Subcutaneous adipose tissue (tissue), 4 donors: ENCODE measurements around the gene NWD2. TPM values are rescaled to one million over a fixed set of nuclear protein-coding genes. Genes with fewer than 3 reads are reported as not detected.

Source experiments
- CTCF ChIP-seq: fragments of 450-650 bp; IDR thresholded peaks from one replicate; pipeline ENCODE4 v1.5.1; 2016; ENCODE audit warnings: low read depth, mild to moderate bottlenecking, control low read depth, antibody characterized with exemption, moderate library complexity
- total RNA-seq, 4 donors: library from RNA; depleted of rRNA; stranded (reverse); fragments of >200 nt; gene quantifications; one replicate each; pipeline ENCODE4 v1.1.0, GENCODE V29; 2016

NWD2 gene
- total RNA-seq, 4 donors from 2014 or later = 0.22 to 20.2 (median 2.0) TPM

- no peak for TF ChIP-seq CTCF
These were observed 591 bp upstream of the NWD2 start for GRCh38 chr4:37243722-37244582.

GRCh38 chr4:37245391-37245954 is 930 bp downstream of the NWD2 start:
- no peak for TF ChIP-seq CTCF

- no peak for TF ChIP-seq CTCF
These were observed 2.3 kb downstream of the NWD2 start for GRCh38 chr4:37246891-37247290.

GRCh38 chr4:37258221-37258620 is 13.7 kb downstream of the NWD2 start:
- no peak for TF ChIP-seq CTCF

- TF ChIP-seq CTCF = no peak
These were observed 23.8 kb downstream of the NWD2 start for GRCh38 chr4:37268319-37268718.

GRCh38 chr4:37279121-37279520 is 34.6 kb downstream of the NWD2 start:
- TF ChIP-seq CTCF = no peak

- no peak for TF ChIP-seq CTCF
These were observed 35.5 kb downstream of the NWD2 start for GRCh38 chr4:37279894-37280592.
